Measurements from ENCODE around the gene HEPHL1.

DNA sequence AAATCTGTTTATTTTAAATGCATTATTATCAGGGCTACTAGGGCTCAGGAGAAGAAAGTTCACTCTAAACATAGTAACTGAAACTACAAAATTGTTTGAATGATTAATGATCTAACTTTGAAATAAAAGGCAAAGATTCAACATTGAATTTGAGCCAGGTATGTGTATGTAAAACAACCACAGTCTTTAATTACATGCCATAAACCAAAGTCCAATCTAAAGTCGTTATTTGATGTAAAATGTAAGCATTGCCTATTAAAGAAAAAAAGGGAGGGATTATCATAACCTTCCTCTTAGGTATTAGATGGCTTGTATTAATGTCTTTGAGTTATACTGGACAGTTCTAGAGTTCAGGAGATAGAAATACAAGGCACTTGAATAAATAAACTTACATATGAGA lies 82.3 kb downstream of the HEPHL1 start:
- TF ChIP-seq, protein P1, sequence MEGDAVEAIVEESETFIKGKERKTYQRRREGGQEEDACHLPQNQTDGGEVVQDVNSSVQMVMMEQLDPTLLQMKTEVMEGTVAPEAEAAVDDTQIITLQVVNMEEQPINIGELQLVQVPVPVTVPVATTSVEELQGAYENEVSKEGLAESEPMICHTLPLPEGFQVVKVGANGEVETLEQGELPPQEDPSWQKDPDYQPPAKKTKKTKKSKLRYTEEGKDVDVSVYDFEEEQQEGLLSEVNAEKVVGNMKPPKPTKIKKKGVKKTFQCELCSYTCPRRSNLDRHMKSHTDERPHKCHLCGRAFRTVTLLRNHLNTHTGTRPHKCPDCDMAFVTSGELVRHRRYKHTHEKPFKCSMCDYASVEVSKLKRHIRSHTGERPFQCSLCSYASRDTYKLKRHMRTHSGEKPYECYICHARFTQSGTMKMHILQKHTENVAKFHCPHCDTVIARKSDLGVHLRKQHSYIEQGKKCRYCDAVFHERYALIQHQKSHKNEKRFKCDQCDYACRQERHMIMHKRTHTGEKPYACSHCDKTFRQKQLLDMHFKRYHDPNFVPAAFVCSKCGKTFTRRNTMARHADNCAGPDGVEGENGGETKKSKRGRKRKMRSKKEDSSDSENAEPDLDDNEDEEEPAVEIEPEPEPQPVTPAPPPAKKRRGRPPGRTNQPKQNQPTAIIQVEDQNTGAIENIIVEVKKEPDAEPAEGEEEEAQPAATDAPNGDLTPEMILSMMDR (conservative IDR thresholded peaks at IDR 0.05 in 1 of 2, IDR thresholded peaks at IDR 0.05 in 1 of 2; ENCODE audit: low read depth in 1 of 2, low read length in 2 of 2) = no peak
- no peak for TF ChIP-seq EZH2 (IDR thresholded peaks at IDR 0.05; ENCODE audit: low read length, missing control alignments)
